Small intestine (tissue), 7 donors: Measurements from ENCODE around the gene TF. TPM values are rescaled to one million over a fixed set of nuclear protein-coding genes. Genes with fewer than 3 reads are reported as not detected.

Experiments used
- DNase-seq, 2 donors: peaks; one replicate each; pipeline versions ENCODE4 v3.0.0 to v3.0.0-alpha.2; 2013
- FAIRE-seq: peaks from 2 replicates; lab custom pipeline; 2012; peaks lifted over from hg19 to GRCh38; lab: Jason Lieb, UNC
- H3K27ac ChIP-seq, 3 donors: one replicate each; pipeline ENCODE4 v1.5.1; 2013; ENCODE audit warnings: low read length in 2 of 3, mild to moderate bottlenecking in 2 of 3, control low read depth in 1 of 3, inconsistent platforms in 1 of 3, low read depth in 1 of 3, moderate library complexity in 1 of 3
- H3K27me3 ChIP-seq, 3 donors: one replicate each; pipeline ENCODE4 v1.6.1; 2013; ENCODE audit warnings: low read length in 3 of 3, inconsistent platforms in 1 of 3; ENCODE audit not compliant: control insufficient read depth in 3 of 3, insufficient read depth in 3 of 3
- H3K36me3 ChIP-seq, 3 donors: one replicate each; pipeline ENCODE4 v1.6.1; 2013; ENCODE audit warnings: low read length in 3 of 3, inconsistent platforms in 1 of 3, low read depth in 1 of 3, mild to moderate bottlenecking in 1 of 3, moderate library complexity in 1 of 3; ENCODE audit not compliant: control insufficient read depth in 3 of 3, insufficient read depth in 2 of 3
- H3K4me1 ChIP-seq, 3 donors: one replicate each; pipeline ENCODE4 v1.6.1; 2013; ENCODE audit warnings: low read length in 2 of 3, inconsistent platforms in 1 of 3, low read depth in 1 of 3, mild to moderate bottlenecking in 1 of 3, moderate library complexity in 1 of 3; ENCODE audit not compliant: control insufficient read depth in 3 of 3, insufficient read depth in 2 of 3
- H3K4me3 ChIP-seq, 3 donors: one replicate each; pipeline ENCODE4 v1.5.1; 2013; ENCODE audit warnings: low read length in 3 of 3, control low read depth in 1 of 3, inconsistent platforms in 1 of 3, low read depth in 1 of 3, mild to moderate bottlenecking in 1 of 3, moderate library complexity in 1 of 3
- H3K9me3 ChIP-seq, 2 donors: one replicate each; pipeline ENCODE4 v1.6.1; 2013; ENCODE audit warnings: low read depth in 1 of 2, low read length in 1 of 2; ENCODE audit not compliant: control insufficient read depth in 2 of 2, insufficient read depth in 1 of 2
- WGBS, 3 donors: extraction: QIAGEN DNeasy Blood & Tissue Kit; methylation state at CpG; one replicate each; pipeline ENCODE4 v1.1.7; 2013; 5-methylcytosine and 5-hydroxymethylcytosine counted together
- polyA plus RNA-seq, 4 donors: library from polyadenylated mRNA; stranded (reverse) in 3 of 4; unstranded in 1 of 4; fragments of 200-250 nt in 3 of 4; fragments of 120-200 nt in 1 of 4; gene quantifications; one replicate each; pipeline versions ENCODE4 v1.2.1 to v1.2.3, GENCODE V29; 2013
- donor health status: healthy with polysubstance abuse.
- donor health status: control.
- donor health status: control.
- donor health status: Bipolar disorder and iron deficiency.
- donor health status: healthy.

The TF gene
- polyA plus RNA-seq, 4 donors = under 0.01 to 8.3 (median 5.6) TPM; not detected in 1

DNA sequence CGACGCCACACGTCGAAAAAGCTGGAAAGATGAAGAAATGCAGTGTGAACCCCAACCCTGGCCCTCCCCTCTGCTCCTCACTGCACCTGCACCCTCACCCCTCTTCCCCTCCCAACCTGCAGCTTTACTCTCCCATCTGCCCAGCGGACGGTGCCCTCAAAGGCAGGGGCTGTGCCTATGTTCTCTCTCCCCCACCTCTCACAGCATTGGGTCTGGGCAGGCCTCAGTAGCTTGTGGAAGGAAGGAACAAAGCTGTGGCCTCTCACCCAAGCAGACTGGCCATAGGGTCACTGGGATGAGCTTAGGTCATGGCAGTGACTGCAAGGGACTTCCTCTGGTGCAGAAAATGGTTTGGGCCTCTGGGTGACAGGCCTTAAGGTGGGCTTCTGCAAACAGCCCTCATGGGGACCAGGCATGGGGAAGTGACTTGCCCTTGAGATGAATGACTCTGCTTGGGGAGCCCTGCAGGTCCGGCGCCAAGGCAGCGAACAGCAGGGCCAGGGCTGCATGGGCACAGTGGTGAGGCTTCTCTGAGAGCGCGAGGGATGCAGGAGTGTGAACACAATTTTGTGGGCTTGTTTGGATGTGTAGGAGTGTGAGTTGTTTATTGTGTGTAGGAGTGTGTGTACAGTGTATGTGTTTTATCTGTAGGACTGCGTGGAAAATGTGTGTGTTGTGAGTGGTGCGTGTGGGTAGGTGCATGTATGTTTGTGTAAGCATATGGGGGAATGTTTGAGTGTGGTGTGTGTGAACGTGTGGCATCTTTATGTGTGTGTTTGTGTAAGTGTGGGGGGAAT, 88.6 kb downstream of the TF start:
- Histone ChIP-seq H3K36me3 (no peaks in the 10 kb centered on the region), H3K27ac (no peak overlapping the region), H3K4me1 (no peaks in the 10 kb centered on the region), H3K9me3 (no peaks in the 10 kb centered on the region), H3K4me3 (no peak overlapping the region), H3K27me3 (no peaks in the 10 kb centered on the region)
- FAIRE-seq (no peak), DNase-seq (no peak)
- WGBS, 3 donors = 90 to 94% (median 92%) methylated on average over 14 of the region's 14 CpGs

DNA sequence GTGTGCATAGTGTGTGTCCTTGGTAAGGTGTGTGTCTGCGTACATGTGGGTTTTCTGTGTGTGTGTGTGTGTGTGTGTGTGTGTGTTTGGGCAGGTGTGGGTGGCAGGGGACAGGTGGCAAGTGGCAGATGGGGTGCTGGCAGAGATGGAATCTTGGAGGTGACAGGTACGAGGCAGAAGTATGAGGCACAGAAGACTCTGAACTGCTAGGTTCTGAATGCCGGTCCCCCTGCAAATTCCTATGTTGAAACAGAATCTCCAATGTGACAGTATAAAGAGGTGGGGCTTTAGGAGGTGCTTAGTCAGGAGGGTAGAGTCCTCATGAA, 89.2 kb downstream of the TF start:
- Histone ChIP-seq H3K9me3 (no peaks in the 10 kb centered on the region), H3K27me3 (no peaks in the 10 kb centered on the region), H3K27ac (no peak overlapping the region), H3K4me3 (no peak overlapping the region), H3K4me1 (no peaks in the 10 kb centered on the region), H3K36me3 (no peaks in the 10 kb centered on the region)
- 77 to 91% (median 80%) methylated on average over 3 of the region's 3 CpGs for WGBS, 3 donors
- FAIRE-seq (no peak), DNase-seq (peak in 1 of 2 donors; percentile 6)

DNA sequence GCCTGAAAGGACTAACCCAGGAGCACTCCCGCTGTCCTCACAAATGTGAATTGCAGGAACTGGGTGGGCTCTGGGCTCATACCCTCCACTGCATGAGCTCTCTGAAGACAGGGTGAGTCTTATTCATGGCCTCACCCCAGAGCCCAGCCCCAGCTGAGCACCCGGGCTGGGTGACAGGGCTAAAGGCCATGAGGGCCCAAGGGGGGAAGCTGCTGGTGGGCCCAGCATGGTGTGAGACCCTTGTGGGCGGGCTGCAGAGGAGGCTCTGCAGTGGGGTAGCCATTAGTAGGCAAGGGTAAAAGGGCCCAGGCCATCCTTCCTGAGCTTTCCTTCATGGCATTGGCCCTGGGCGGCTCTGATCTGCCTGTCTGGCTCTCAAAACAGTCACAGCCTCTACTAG, 89.8 kb downstream of the TF start:
- FAIRE-seq = no peak
- no peaks in the 10 kb centered on the region for H3K4me1 ChIP-seq
- H3K27me3 ChIP-seq = no peaks in the 10 kb centered on the region
- no peak overlapping the region for H3K27ac ChIP-seq
- H3K36me3 ChIP-seq = no peaks in the 10 kb centered on the region
- no peak overlapping the region for H3K4me3 ChIP-seq
- WGBS, 3 donors = 75 to 90% (median 77%) methylated on average over 4 of the region's 4 CpGs
- H3K9me3 ChIP-seq = no peaks in the 10 kb centered on the region
- DNase-seq = no peak

DNA sequence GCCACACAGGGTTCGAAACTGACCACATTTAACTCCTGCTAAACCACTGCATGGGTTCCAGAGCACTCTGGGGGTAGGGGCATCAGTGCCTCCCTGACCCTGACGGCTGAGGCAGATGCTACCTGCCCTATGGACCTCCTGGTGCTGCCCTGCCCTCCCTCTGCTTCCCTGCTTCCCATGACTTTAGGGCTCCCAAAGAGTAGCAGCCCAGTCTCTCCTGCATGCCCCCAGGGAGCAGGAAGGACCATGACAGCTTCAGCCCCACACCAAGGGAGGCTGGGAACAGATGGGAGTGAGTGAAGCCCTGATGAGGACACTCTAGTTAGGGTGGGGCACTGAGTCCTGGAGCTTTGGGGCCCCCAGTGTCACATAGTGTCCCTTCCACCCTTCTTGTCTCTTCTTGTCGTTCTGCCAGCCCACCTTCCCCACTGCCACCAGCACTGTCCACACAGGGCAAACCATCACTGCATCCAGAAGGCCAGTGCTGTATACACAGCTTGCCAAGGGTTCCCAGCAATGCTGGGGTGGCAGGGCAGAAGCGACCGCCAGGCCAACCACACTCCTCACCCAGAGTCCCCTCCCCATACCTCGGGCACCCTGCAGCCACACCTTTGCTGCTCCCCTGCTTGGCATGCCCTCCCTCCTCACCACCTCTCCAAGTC, 90.4 kb downstream of the TF start:
- no peak for FAIRE-seq
- H3K27ac ChIP-seq = no peak overlapping the region
- H3K27me3 ChIP-seq = no peaks in the 10 kb centered on the region
- 63 to 80% (median 65%) methylated on average over 6 of the region's 6 CpGs for WGBS, 3 donors
- DNase-seq = no peak
- no peaks in the 10 kb centered on the region for H3K36me3 ChIP-seq
- H3K4me3 ChIP-seq = no peak overlapping the region
- no peaks in the 10 kb centered on the region for H3K9me3 ChIP-seq
- no peaks in the 10 kb centered on the region for H3K4me1 ChIP-seq

DNA sequence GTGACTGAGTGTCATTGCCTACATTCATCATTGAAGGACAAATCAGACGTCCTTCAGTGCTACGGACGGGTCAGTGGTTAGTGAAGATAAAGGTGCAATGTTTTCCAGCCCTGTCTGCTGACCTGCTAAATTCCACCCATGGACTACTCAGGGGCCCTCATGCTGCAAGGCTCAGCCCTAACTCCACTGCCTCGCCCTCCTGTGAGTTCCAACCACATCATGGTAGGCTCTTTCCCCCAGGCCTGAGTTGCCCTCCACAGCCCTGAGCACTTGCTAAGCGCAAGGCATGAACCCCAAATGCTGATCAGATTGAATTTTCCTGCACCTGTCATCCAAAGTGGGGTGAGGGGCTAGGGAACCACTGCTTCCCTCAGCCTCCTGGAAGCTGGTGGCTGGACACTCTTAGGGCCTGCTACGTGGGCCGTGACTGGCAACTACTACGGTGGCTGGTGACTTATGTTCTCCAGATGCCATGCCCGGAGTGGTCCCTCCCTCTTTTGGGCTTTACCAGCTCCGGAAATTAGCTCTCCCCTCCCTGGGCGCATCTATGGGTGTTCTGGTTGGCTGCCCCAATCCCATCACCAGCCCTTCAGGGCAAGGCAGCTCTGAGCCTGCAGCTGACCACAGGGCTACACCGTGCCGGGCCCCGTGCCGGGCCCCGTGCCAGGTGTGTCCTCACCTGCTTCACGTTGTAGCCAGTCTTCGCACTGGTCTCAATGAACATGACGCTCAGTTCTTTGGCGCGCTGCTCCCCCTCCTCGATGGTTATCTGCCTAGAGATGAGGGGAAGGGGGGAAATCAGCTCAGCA, 91.5 kb downstream of the TF start:
- Histone ChIP-seq H3K36me3 (no peaks in the 10 kb centered on the region), H3K9me3 (no peaks in the 10 kb centered on the region), H3K27ac (no peak overlapping the region), H3K4me3 (no peak overlapping the region), H3K4me1 (no peaks in the 10 kb centered on the region), H3K27me3 (no peaks in the 10 kb centered on the region)
- no peak for DNase-seq
- FAIRE-seq = no peak
- 88 to 92% (median 91%) methylated on average over 22 of the region's 22 CpGs for WGBS, 3 donors

DNA sequence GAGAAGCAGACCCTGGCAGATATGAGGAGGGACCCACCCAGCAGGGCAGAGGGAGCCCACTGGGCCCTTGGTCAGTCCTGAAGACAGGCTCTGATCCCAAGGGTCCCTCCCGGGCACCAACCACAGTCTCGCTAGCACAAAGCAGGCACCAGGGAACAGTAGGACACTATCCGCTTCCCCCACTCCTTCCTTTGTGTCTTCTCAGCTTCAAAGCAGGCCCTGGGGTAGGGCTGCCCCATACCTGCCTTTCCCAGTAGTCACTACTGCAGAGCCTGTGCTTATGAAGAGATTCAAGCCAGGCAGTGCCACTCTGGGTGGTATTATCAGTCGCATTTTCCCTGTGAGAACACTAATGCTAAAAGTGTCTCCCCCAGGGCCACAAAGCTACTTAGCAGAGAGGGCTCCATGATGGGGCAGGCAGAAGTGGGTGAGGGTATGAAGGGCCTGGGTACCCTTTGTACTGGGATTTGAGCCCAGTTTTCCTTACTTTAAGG, 92.2 kb downstream of the TF start:
- no peaks in the 10 kb centered on the region for H3K27me3 ChIP-seq
- H3K4me3 ChIP-seq = no peak overlapping the region
- FAIRE-seq (no peak), DNase-seq (no peak)
- 87 to 90% (median 87%) methylated on average over 4 of the region's 4 CpGs for WGBS, 3 donors
- no peaks in the 10 kb centered on the region for H3K36me3 ChIP-seq
- H3K4me1 ChIP-seq = no peaks in the 10 kb centered on the region
- no peak overlapping the region for H3K27ac ChIP-seq
- H3K9me3 ChIP-seq = no peaks in the 10 kb centered on the region

DNA sequence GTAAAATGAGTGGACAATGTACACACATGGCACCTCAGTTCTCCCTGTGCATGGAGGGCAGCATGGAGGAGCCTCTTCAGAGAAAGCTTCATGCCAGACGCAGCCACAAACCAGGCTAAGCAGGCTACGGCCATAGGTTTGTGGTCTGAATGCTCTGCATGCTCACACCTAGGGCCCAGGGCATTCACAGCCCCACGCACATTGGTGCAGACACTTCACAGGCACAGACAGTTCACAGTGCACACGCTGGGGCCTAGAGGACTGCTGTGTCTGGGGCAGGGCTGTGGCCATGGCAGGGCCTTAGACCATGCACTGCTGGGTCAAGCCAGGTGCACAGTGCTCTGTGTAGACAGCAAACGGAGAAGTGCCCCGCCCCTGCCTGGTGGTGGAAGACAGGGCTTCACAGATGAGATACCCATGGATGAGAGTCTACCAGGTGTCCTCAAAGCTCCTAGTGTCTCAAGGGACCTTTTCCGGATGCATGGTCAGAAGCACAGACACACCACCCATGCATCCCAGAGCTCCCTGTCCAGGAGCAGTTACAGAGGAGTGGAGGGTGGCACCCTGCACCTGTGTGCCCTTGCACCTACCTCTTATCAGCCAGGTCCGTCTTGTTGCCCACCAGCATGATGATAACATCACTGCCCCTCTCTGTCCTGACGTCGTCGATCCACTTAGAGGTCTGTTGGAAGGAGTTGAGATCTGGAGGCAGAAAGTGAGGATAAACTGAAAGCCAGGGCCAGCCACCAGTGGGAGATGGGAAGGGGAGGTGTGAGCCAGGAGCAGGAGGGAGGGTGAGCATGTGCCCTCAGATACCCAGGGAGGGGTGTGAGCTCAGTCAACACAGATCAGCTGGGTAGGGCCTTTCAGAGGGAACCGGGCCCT, 93.0 kb downstream of the TF start:
- Histone ChIP-seq H3K9me3 (no peaks in the 10 kb centered on the region), H3K36me3 (no peaks in the 10 kb centered on the region), H3K4me3 (no peak overlapping the region), H3K4me1 (no peaks in the 10 kb centered on the region), H3K27ac (no peak overlapping the region), H3K27me3 (no peaks in the 10 kb centered on the region)
- DNase-seq = no peak
- 73 to 84% (median 80%) methylated on average over 12 of the region's 12 CpGs for WGBS, 3 donors
- no peak for FAIRE-seq
